ENCODE results near the gene USP12. TPM values are rescaled to one million over a fixed set of nuclear protein-coding genes. Genes with fewer than 3 reads are reported as not detected.
"Not testable (repeated sequence)": the region's sequence is repeated elsewhere in the genome, so short reads cannot be mapped to it uniquely, and the experiment has no call there.

USP12 gene
- total RNA-seq, 4 donors from 2014 or later: 22.5 to 42.3 (median 31.4) TPM

DNA sequence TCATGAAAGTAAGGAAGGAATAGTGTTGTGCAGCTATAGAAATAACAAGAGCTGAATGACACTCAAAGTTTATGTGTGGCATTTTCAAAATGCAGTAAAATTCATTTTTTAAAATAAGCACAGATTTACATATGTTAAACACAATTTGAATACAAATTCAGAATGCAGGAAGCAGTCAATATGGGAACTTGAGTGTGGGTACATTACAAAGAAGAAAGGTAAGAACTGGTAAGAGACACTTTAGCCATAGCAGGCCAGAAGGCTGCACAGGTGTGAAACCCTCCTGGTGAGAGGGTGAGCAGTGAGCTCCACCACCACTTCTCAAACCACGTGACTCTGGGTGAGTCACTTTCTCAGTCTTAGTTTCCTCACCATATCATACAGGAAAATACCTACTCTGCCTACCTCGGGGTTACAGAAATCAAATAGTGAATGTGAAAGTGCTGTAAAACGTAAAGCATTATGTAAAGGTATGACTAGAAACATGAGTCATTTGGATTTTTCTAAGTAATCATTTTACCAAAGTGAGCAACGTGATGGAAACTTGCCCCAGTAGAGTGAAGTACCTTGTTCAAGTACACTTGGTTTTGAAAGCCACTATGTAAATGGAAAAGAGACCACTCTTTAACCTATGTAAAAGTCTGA lies 40.5 kb downstream of the USP12 start:
- TF ChIP-seq, protein P1, sequence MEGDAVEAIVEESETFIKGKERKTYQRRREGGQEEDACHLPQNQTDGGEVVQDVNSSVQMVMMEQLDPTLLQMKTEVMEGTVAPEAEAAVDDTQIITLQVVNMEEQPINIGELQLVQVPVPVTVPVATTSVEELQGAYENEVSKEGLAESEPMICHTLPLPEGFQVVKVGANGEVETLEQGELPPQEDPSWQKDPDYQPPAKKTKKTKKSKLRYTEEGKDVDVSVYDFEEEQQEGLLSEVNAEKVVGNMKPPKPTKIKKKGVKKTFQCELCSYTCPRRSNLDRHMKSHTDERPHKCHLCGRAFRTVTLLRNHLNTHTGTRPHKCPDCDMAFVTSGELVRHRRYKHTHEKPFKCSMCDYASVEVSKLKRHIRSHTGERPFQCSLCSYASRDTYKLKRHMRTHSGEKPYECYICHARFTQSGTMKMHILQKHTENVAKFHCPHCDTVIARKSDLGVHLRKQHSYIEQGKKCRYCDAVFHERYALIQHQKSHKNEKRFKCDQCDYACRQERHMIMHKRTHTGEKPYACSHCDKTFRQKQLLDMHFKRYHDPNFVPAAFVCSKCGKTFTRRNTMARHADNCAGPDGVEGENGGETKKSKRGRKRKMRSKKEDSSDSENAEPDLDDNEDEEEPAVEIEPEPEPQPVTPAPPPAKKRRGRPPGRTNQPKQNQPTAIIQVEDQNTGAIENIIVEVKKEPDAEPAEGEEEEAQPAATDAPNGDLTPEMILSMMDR (IDR thresholded peaks at IDR 0.05): no peak
- ATAC-seq (ENCODE audit: low FRiP score): peak; percentile 87
- DNase-seq (ENCODE audit: low spot score): no peak

DNA sequence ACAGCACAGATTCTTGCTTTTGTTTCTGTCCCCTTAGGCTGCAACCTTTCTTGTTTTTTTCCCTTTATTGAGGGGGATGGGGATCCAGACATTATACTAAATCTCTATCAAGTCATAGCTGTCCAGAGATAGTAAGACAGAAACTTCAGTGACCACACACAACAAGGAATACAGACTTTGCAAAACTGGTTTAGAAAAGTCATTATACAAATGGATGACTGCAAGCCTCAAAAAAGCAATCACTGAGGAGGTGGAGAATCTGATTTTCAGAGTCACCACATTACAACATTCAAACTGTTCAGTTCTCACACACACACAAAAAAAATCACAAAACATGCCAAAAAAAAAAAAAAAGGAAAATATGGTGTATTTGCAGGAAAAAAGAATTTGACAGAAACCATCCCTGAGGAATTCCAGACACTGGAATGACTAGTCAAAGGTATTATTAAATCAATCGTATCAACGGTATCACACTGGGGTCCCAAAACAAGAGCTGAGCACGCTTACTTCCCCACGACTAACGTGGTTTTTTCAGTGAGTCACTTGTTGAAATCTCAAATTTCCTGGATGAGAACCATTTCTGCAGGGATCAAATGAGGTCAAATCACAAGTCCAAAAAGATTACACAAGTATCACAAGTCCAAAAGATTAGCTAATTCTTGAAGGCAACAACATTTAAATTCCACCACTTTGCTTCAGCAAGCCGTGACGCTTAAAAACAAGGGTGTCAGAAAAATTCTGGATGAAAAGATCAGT lies 41.2 kb downstream of the USP12 start:
- DNase-seq (ENCODE audit: low spot score) (no peak), ATAC-seq (ENCODE audit: low FRiP score) (peak; percentile 66)
- TF ChIP-seq, protein P1 (IDR thresholded peaks at IDR 0.05): no peak

GRCh38 chr13:27128825-27129627 lies 42.6 kb downstream of the USP12 start:
- DNase-seq (ENCODE audit: low spot score) (no peak), ATAC-seq (ENCODE audit: low FRiP score) (no peak)
- TF ChIP-seq, protein P1 (IDR thresholded peaks at IDR 0.05): no peak

- TF ChIP-seq, protein P1 (IDR thresholded peaks at IDR 0.05): no peak
- DNase-seq (ENCODE audit: low spot score) (no peak), ATAC-seq (ENCODE audit: low FRiP score) (no peak)
These were observed 44.8 kb downstream of the USP12 start for GRCh38 chr13:27126859-27127258.

DNA sequence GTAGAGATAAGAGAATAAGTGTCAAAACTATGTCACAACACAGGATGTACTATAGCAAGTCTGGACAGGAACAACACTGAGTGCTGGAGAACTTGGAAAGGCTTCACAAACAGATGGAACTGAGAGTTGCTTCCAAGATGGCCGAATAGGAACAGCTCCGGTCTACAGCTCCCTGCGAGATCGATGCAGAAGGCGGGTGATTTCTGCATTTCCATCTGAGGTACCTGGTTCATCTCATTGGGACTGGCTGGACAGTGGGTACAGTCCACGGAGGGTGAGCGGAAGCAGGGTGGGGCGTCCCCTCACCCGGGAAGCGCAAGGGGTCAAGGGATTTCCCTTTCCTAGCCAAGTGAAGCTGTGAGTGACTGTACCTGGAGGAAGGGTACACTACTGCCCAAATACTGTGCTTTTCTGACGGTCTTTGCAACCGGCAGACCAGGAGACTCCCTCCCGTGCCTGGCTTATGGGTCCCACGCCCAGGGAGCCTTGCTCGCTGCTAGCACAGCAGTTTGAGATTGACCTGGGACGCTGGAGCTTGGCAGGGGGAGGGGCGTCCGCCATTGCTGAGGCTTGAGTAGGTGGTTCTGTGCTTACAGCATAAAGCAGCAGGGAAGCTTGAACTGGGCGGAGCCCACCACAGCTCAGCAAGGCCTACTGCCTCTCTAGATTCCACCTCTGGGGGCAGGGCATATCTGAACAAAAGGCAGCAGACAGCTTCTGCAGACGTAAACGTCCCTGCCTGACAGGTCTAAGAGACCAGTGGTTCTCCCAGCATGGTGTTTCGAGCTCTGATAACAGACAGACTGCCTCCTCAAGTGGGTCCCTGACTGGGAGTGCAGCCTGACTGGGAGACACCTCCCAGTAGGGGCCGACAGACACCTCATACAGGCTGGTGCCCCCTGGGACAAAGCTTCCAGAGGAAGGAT lies 46.0 kb downstream of the USP12 start:
- ATAC-seq (ENCODE audit: low FRiP score) (no peak), DNase-seq (ENCODE audit: low spot score) (no peak)
- TF ChIP-seq, protein P1 (IDR thresholded peaks at IDR 0.05): no peak

DNA sequence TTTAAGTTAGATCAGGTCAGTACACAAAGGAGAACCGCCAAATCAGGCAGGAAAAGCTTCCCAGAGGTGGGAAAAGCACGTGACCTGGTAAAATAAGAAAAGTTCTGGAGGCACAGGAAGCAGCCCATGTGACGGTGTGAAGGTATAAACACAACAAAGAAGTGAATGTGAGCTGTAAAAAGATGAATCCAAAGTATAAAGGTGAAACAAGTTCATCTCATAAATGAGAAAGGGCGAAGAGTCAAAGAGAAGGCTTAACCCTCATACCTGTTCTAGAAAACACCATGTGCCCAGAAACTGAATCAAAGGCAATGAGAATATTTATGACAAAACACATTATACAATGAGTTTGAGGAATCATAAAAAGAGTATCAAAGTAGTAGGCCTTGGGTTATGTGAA lies 47.0 kb downstream of the USP12 start:
- ATAC-seq (ENCODE audit: low FRiP score): no peak
- no peak for DNase-seq (ENCODE audit: low spot score)
- TF ChIP-seq, protein P1 (IDR thresholded peaks at IDR 0.05): no peak

DNA sequence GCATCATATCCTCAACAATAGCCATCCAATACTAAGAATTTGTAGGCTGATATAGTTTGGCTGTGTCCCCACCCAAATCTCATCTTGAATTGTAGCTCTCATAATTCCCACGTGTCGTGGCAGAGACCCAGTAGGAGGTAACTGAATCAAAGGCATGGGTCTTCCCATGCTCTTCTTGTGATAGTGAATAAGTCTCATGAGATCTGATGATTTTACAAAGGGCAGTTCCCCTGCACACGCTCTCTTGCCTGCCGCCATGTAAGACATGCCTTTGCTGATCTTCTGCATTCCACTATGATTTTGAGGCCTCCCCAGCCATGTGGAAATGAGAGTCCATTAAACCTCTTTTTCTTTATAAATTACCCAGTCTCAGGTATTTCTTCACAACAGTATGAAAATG lies 48.2 kb downstream of the USP12 start:
- DNase-seq (ENCODE audit: low spot score); ATAC-seq (ENCODE audit: low FRiP score): not testable (repeated sequence)
